HCT116 (cell line): ENCODE measurements around the gene DYNLT1. TPM values are rescaled to one million over a fixed set of nuclear protein-coding genes. Genes with fewer than 3 reads are reported as not detected.

Experiments used
- ATAC-seq: fragments of 200-7000 bp; cut with Tn5 transposase; 2 replicates; pipeline ENCODE4 v1.9.1; 2020; ENCODE audit warnings: mild to moderate bottlenecking, moderate library complexity
- BruUV-seq: library from RNA; stranded (reverse); fragments of 400-500 nt; replicated peaks from 2 replicates; lab custom pipeline; 2021; lab: Mats Ljungman, UMichigan
- CTCF ChIA-PET: fragments of 300-600 bp; sonication (Branson Sonifier 250); formaldehyde crosslinking; loops from one replicate; lab custom pipeline; 2021; ENCODE audit warnings: antibody characterized with exemption; lab: Charles Lee
- POLR2A ChIA-PET: fragments of 300-600, 350-600 bp; sonication (Branson Sonifier 250); formaldehyde crosslinking; loops from one replicate; lab custom pipeline; 2021; ENCODE audit warnings: antibody characterized with exemption; lab: Charles Lee
- RAD21 ChIA-PET, 2 experiments: fragments of 300-600 bp; sonication (Branson Sonifier 250); formaldehyde crosslinking; loops; one replicate each; lab custom pipeline; 2023; ENCODE audit warnings: low total read pairs in 2 of 2; ENCODE audit not compliant: uncharacterized antibody in 2 of 2, unreplicated experiment in 2 of 2, low non-redundant PET in 1 of 2; lab: Charles Lee
- DNase-seq: peaks from one replicate; pipeline ENCODE4 v3.0.0-alpha.2; 2010; ENCODE audit warnings: low read depth, low spot score
- H2AFZ ChIP-seq: fragments of 200-600 bp; shearing (Covaris generic), sonication (generic); 2 replicates; pipeline ENCODE4 v1.6.1; 2017; ENCODE audit warnings: low read depth, mixed run types, mixed read lengths, antibody characterized with exemption, low read length; ENCODE audit not compliant: poor library complexity, severe bottlenecking
- H3K27ac ChIP-seq: 2 replicates; pipeline ENCODE4 v1.5.1; 2012; ENCODE audit warnings: low read depth, low read length
- H3K27me3 ChIP-seq: fragments of 200-600 bp; sonication (generic); 2 replicates; pipeline ENCODE4 v1.6.1; 2016; ENCODE audit warnings: mixed run types, low read length, mixed read lengths; ENCODE audit not compliant: insufficient read depth
- H3K36me3 ChIP-seq, 2 experiments: fragments of 200-500 bp in 1 of 2; fragments of 200-600 bp in 1 of 2; sonication (Bioruptor generic) in 1 of 2; sonication (generic) in 1 of 2; 2 replicates each; pipeline versions ENCODE4 v1.5.1 to v1.6.1; 2014 to 2016; ENCODE audit warnings: low read length in 2 of 2, inconsistent platforms in 1 of 2, mixed read lengths in 1 of 2, mixed run types in 1 of 2; ENCODE audit not compliant: insufficient read depth in 2 of 2, control insufficient read depth in 1 of 2
- H3K4me1 ChIP-seq, 2 experiments: fragments of 200-600 bp in 1 of 2; sonication (generic) in 1 of 2; 2 replicates each; pipeline versions ENCODE4 v1.5.1 to v1.6.1; 2012 to 2017; ENCODE audit warnings: low read length in 2 of 2, inconsistent platforms in 1 of 2, mild to moderate bottlenecking in 1 of 2, mixed read lengths in 1 of 2, mixed run types in 1 of 2, moderate library complexity in 1 of 2; ENCODE audit not compliant: insufficient read depth in 2 of 2, control insufficient read depth in 1 of 2
- H3K4me2 ChIP-seq: fragments of 200-600 bp; sonication (generic); 2 replicates; pipeline ENCODE4 v1.6.1; 2017; ENCODE audit warnings: mixed run types, low read length, mixed read lengths
- H3K4me3 ChIP-seq, 2 experiments: fragments of 200-600 bp in 1 of 2; sonication (generic) in 1 of 2; replicated peaks in 1 of 2; 2 replicates each; pipeline ENCODE4 v1.5.1; 2011 to 2016; ENCODE audit warnings: low read length in 2 of 2, control low read depth in 1 of 2, low read depth in 1 of 2, mild to moderate bottlenecking in 1 of 2, mixed read lengths in 1 of 2, mixed run types in 1 of 2
- H3K79me2 ChIP-seq: fragments of 200-600 bp; sonication (generic); 2 replicates; pipeline ENCODE4 v1.6.1; 2017; ENCODE audit warnings: mild to moderate bottlenecking, mixed run types, low read length, moderate library complexity, mixed read lengths; ENCODE audit not compliant: insufficient read depth
- H3K9ac ChIP-seq: fragments of 200-600 bp; sonication (generic); 2 replicates; pipeline ENCODE4 v1.6.1; 2016; ENCODE audit warnings: low read length, mixed read lengths
- H3K9me2 ChIP-seq: fragments of 200-600 bp; sonication (generic), shearing (Covaris generic); 2 replicates; pipeline ENCODE4 v1.6.1; 2017; ENCODE audit warnings: mixed run types, mild to moderate bottlenecking, moderate library complexity; ENCODE audit not compliant: insufficient read depth
- H3K9me3 ChIP-seq, 2 experiments: fragments of 200-500 bp in 1 of 2; fragments of 200-600 bp in 1 of 2; sonication (Bioruptor generic) in 1 of 2; sonication (generic) in 1 of 2; 2 replicates each; pipeline ENCODE4 v1.6.1; 2014 to 2017; ENCODE audit warnings: low read length in 2 of 2, mixed read lengths in 2 of 2, inconsistent platforms in 1 of 2, low read depth in 1 of 2, mild to moderate bottlenecking in 1 of 2, mixed run types in 1 of 2, moderate library complexity in 1 of 2; ENCODE audit not compliant: control insufficient read depth in 1 of 2, insufficient read depth in 1 of 2
- H4K20me1 ChIP-seq: fragments of 200-600 bp; sonication (generic), shearing (Covaris generic); 2 replicates; pipeline ENCODE4 v1.6.1; 2017; ENCODE audit warnings: mixed run types, mild to moderate bottlenecking, moderate library complexity; ENCODE audit not compliant: insufficient read depth
- CEBPB ChIP-seq: IDR thresholded peaks from 2 replicates; pipeline ENCODE4 v1.6.1; 2012; ENCODE audit warnings: low read depth
- POLR2A ChIP-seq: IDR thresholded peaks from 2 replicates; pipeline ENCODE4 v1.7.0; 2011; ENCODE audit warnings: borderline replicate concordance; ENCODE audit not compliant: insufficient read depth, insufficient read length; ENCODE audit errors: extremely low read depth
- RAD21 ChIP-seq: IDR thresholded peaks from 2 replicates; pipeline ENCODE4 v1.6.1; 2012; ENCODE audit warnings: low read depth, mild to moderate bottlenecking
- TCF7L2 ChIP-seq: IDR thresholded peaks from 2 replicates; pipeline ENCODE4 v1.7.0; 2011; ENCODE audit warnings: borderline replicate concordance, inconsistent platforms; ENCODE audit not compliant: insufficient read depth, insufficient read length; ENCODE audit errors: extremely low read depth
- ZNF274 ChIP-seq: fragments of 200-500 bp; sonication (Bioruptor generic); IDR thresholded peaks from 2 replicates; pipeline ENCODE4 v1.6.1; 2014; ENCODE audit warnings: mild to moderate bottlenecking, low read depth, low read length, inconsistent platforms
- intact Hi-C: fragments of 100-400 bp; cut with micrococcal nuclease; formaldehyde crosslinking; loops from 2 replicates; pipeline ENCODE4 v1.10.0; 2022
- total RNA-seq: library from RNA; stranded (reverse); gene quantifications from one replicate; pipeline ENCODE4 v1.2.1, GENCODE V29; 2021; ENCODE audit not compliant: unreplicated experiment
- TF ChIP-seq, protein P1 (sequence below), 3 experiments: fragments of 200-600 bp in 1 of 3; sonication (generic) in 1 of 3; IDR thresholded peaks in 2 of 3; conservative IDR thresholded peaks in 1 of 3; 2 replicates each; pipeline ENCODE4 v1.5.1; 2012 to 2017; ENCODE audit warnings: low read depth in 2 of 3, low read length in 2 of 3, antibody characterized with exemption in 1 of 3, borderline replicate concordance in 1 of 3, control low read depth in 1 of 3, mild to moderate bottlenecking in 1 of 3, mixed read lengths in 1 of 3, mixed run types in 1 of 3, moderate library complexity in 1 of 3; ENCODE audit not compliant: insufficient read depth in 1 of 3
- TF ChIP-seq, protein P2 (sequence below): IDR thresholded peaks from 2 replicates; pipeline ENCODE4 v1.6.1; 2012
- TF ChIP-seq, protein P3 (sequence below): IDR thresholded peaks from 2 replicates; pipeline ENCODE4 v1.6.1; 2011; ENCODE audit warnings: mild to moderate bottlenecking, low read length, moderate library complexity; ENCODE audit not compliant: insufficient replicate concordance; ENCODE audit errors: extremely low read depth

The DYNLT1 gene
- total RNA-seq, 1 experiment from 2014 or later = 239 TPM

DNA sequence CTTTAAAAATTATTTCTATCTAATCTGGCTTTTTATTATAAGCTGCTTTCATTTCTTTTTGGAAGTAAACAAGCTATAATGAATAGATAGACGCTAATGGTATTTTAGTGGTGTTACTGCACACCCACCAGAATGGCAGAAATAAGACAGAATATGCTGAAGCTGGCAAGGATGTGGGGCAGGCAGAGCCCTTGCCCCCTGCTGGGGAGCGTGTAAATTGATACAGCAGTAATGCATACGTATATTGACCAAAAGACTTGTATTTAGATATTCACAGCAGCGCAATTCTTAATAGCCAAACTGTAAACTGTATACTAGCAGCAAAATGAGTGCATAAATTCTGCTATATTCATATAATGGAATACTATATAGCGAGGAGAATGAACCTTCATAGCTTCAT is 49.3 kb downstream of the DYNLT1 start:
- H3K9me3 ChIP-seq = no peaks in the 10 kb centered on the region
- no peak overlapping the region for H3K4me2 ChIP-seq
- H3K4me3 ChIP-seq = no peak overlapping the region
- ChIA-PET RAD21 (interaction anchor here in 1 of 2 experiments (1.0 kb wide), 1 partner anchor 381 kb away, joined by 3 read pairs; no protein-coding TSS in a partner anchor), POLR2A (no interaction called here), CTCF (no interaction called here)
- H3K36me3 ChIP-seq = peaks cover 23 to 62% of the 10 kb centered on the region in 2 experiments
- H3K4me1 ChIP-seq = peaks cover 0 to 3% of the 10 kb centered on the region in 2 experiments; a peak in 1 of 4 replicates
- BruUV-seq = no TSS peak
- no peak overlapping the region for H3K9ac ChIP-seq
- no peak overlapping the region for H3K27ac ChIP-seq
- ATAC-seq (peak; percentile 55; the same call in 1 of the 2 replicates), DNase-seq (no peak)
- H2AFZ ChIP-seq = no peak overlapping the region
- peaks cover 22% of the 10 kb centered on the region; the same call in 1 of the 2 replicates for H3K79me2 ChIP-seq
- no peaks in the 10 kb centered on the region for H4K20me1 ChIP-seq
- TF ChIP-seq, protein P1, sequence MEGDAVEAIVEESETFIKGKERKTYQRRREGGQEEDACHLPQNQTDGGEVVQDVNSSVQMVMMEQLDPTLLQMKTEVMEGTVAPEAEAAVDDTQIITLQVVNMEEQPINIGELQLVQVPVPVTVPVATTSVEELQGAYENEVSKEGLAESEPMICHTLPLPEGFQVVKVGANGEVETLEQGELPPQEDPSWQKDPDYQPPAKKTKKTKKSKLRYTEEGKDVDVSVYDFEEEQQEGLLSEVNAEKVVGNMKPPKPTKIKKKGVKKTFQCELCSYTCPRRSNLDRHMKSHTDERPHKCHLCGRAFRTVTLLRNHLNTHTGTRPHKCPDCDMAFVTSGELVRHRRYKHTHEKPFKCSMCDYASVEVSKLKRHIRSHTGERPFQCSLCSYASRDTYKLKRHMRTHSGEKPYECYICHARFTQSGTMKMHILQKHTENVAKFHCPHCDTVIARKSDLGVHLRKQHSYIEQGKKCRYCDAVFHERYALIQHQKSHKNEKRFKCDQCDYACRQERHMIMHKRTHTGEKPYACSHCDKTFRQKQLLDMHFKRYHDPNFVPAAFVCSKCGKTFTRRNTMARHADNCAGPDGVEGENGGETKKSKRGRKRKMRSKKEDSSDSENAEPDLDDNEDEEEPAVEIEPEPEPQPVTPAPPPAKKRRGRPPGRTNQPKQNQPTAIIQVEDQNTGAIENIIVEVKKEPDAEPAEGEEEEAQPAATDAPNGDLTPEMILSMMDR (IDR thresholded peaks at IDR 0.05 in 2 of 3, conservative IDR thresholded peaks at IDR 0.05 in 1 of 3; ENCODE audit: borderline replicate concordance in 1 of 3, insufficient read depth in 1 of 3, low read depth in 2 of 3, low read length in 2 of 3) = peak in 2 of 3 experiments; percentile 37 to 44; a peak in 4 of 6 replicates
- TF ChIP-seq CEBPB = no peak
- TF ChIP-seq ZNF274 = no peak
- TF ChIP-seq POLR2A = no peak
- TF ChIP-seq TCF7L2 = no peak
- TF ChIP-seq, protein P2, sequence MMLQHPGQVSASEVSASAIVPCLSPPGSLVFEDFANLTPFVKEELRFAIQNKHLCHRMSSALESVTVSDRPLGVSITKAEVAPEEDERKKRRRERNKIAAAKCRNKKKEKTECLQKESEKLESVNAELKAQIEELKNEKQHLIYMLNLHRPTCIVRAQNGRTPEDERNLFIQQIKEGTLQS = no peak
- TF ChIP-seq, protein P3, sequence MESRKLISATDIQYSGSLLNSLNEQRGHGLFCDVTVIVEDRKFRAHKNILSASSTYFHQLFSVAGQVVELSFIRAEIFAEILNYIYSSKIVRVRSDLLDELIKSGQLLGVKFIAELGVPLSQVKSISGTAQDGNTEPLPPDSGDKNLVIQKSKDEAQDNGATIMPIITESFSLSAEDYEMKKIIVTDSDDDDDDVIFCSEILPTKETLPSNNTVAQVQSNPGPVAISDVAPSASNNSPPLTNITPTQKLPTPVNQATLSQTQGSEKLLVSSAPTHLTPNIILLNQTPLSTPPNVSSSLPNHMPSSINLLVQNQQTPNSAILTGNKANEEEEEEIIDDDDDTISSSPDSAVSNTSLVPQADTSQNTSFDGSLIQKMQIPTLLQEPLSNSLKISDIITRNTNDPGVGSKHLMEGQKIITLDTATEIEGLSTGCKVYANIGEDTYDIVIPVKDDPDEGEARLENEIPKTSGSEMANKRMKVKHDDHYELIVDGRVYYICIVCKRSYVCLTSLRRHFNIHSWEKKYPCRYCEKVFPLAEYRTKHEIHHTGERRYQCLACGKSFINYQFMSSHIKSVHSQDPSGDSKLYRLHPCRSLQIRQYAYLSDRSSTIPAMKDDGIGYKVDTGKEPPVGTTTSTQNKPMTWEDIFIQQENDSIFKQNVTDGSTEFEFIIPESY = no peak
- 0 out of 2 replicates have a peak, but pooled peaks have one; percentile 3 for TF ChIP-seq RAD21
- H3K27me3 ChIP-seq = no peaks in the 10 kb centered on the region
- H3K9me2 ChIP-seq = no peaks in the 10 kb centered on the region
- intact Hi-C loops = no loop called here
